MV-4-11 (cell line): ENCODE results near the gene NCDN.
A peak's percentile ranks its signal among the peaks of the same experiment; 100 is the strongest.

Source experiments
- DNase-seq: peaks from one replicate; lab custom pipeline; 2025; lab: John Stamatoyannopoulos, UW

NCDN gene

GRCh38 chr1:35590476-35591040 is 33.0 kb downstream of the NCDN start:
- no peak for DNase-seq

GRCh38 chr1:35591211-35591610 is 33.6 kb downstream of the NCDN start:
- DNase-seq, result no peak

GRCh38 chr1:35592991-35593769 is 35.6 kb downstream of the NCDN start:
- DNase-seq, result peak; percentile 79

- DNase-seq, result no peak
These were observed 36.6 kb downstream of the NCDN start for GRCh38 chr1:35594005-35594760.

- DNase-seq, result no peak
These were observed 38.1 kb downstream of the NCDN start for GRCh38 chr1:35595684-35596083.

- no peak for DNase-seq
These were observed 40.3 kb downstream of the NCDN start for GRCh38 chr1:35597870-35598269.

GRCh38 chr1:35598895-35599294 is 41.3 kb downstream of the NCDN start:
- DNase-seq, result no peak

- DNase-seq, result no peak
These were observed 41.8 kb downstream of the NCDN start for GRCh38 chr1:35599411-35599810.

- no peak for DNase-seq
These were observed 43.0 kb downstream of the NCDN start for GRCh38 chr1:35600593-35600992.

GRCh38 chr1:35603468-35603867 is 45.9 kb downstream of the NCDN start:
- DNase-seq, result no peak

- DNase-seq, result no peak
These were observed 46.3 kb downstream of the NCDN start for GRCh38 chr1:35603941-35604340.

- no peak for DNase-seq
These were observed 47.7 kb downstream of the NCDN start for GRCh38 chr1:35605071-35605866.

- DNase-seq, result no peak
These were observed 48.2 kb downstream of the NCDN start for GRCh38 chr1:35605867-35606182.

GRCh38 chr1:35611655-35612054 is 54.1 kb downstream of the NCDN start:
- no peak for DNase-seq

GRCh38 chr1:35615440-35615839 is 57.8 kb downstream of the NCDN start:
- no peak for DNase-seq
